Activated T-helper 2 cell treated with anti-CD3 and anti-CD28 coated beads, Interferon-gamma antibody, Interleukin-2, Interleukin-4, amounts not matched to agents 10 μg/mL and 5 μg/mL and 100 μg/mL, durations not matched to agents 14 hours and 24 hours and 36 hours (primary cell): ENCODE data around the gene MATK. TPM values are rescaled to one million over a fixed set of nuclear protein-coding genes. Genes with fewer than 3 reads are reported as not detected.
A peak's percentile ranks its signal among the peaks of the same experiment; 100 is the strongest.
"Not testable (repeated sequence)": the region's sequence is repeated elsewhere in the genome, so short reads cannot be mapped to it uniquely, and the experiment has no call there.

Source experiments
- DNase-seq: peaks from one replicate; pipeline ENCODE4 v3.0.0; 2021; ENCODE audit warnings: low spot score
- H3K27ac Mint-ChIP-seq: one replicate; pipeline ENCODE4 v1.8.0; 2021; ENCODE audit warnings: mixed read lengths
- H3K27me3 Mint-ChIP-seq: one replicate; pipeline ENCODE4 v1.8.0; 2021; ENCODE audit warnings: low read depth, mixed read lengths
- H3K36me3 Mint-ChIP-seq: one replicate; pipeline ENCODE4 v1.8.0; 2021; ENCODE audit warnings: low read depth, mixed read lengths
- H3K4me1 Mint-ChIP-seq: one replicate; pipeline ENCODE4 v1.8.0; 2021; ENCODE audit warnings: low read depth, mixed read lengths
- H3K4me3 Mint-ChIP-seq: one replicate; pipeline ENCODE4 v1.8.0; 2021; ENCODE audit warnings: low read depth, mild to moderate bottlenecking, moderate library complexity, mixed read lengths
- H3K9me3 Mint-ChIP-seq: one replicate; pipeline ENCODE4 v1.8.0; 2021; ENCODE audit warnings: mixed read lengths
- intact Hi-C: fragments of 100-400 bp; cut with micrococcal nuclease; formaldehyde crosslinking; loops from one replicate; pipeline ENCODE4 v1.15.1; 2023
- total RNA-seq: library from RNA; stranded (reverse); gene quantifications from 2 replicates; pipeline ENCODE4 v1.2.3, GENCODE V29; 2022

MATK gene
- total RNA-seq, 1 donor from 2014 or later: 25.4 TPM

GRCh38 chr19:3769494-3769893 is 16.7 kb downstream of the MATK start:
- H3K9me3 Mint-ChIP-seq: no peaks in the 10 kb centered on the region
- no peak overlapping the region for H3K27ac Mint-ChIP-seq
- H3K4me1 Mint-ChIP-seq: peaks cover 5% of the 10 kb centered on the region
- peaks cover 13% of the 10 kb centered on the region for H3K36me3 Mint-ChIP-seq
- no peaks in the 10 kb centered on the region for H3K27me3 Mint-ChIP-seq
- no peak for DNase-seq
- intact Hi-C loops: loop anchor here (10.0 kb wide), 2 partner anchors 215 to 415 kb away; partner anchors contain the start of genes ANKRD24, EEF2 and SIRT6
- H3K4me3 Mint-ChIP-seq: no peak overlapping the region

DNA sequence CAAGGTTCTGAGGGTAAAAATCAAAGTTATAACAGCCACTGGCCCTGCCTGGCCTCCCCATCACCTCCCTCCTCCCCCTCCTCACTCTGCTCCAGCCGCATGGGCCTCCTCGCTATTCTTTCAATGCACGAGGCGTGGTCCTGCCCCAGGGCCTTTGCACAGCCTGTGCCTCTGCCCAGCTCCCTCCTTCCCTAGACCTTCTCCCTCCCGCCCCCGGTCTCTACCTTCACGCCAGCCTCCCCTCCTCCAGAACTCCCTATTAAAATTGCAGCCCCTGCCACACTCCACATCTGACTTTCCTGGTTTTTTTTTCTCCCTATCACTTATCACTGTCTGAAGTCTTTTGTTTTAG is 17.5 kb downstream of the MATK start:
- no peak for DNase-seq
- H3K4me1 Mint-ChIP-seq: peaks cover 5% of the 10 kb centered on the region
- H3K9me3 Mint-ChIP-seq: no peaks in the 10 kb centered on the region
- H3K4me3 Mint-ChIP-seq: no peak overlapping the region
- peaks cover 13% of the 10 kb centered on the region for H3K36me3 Mint-ChIP-seq
- no peaks in the 10 kb centered on the region for H3K27me3 Mint-ChIP-seq
- intact Hi-C loops: loop anchor here (10.0 kb wide), 2 partner anchors 216 to 416 kb away; partner anchors contain the start of genes ANKRD24, EEF2 and SIRT6
- H3K27ac Mint-ChIP-seq: no peak overlapping the region

GRCh38 chr19:3768015-3768747 is 18.0 kb downstream of the MATK start:
- H3K36me3 Mint-ChIP-seq: peaks cover 15% of the 10 kb centered on the region
- H3K27ac Mint-ChIP-seq: no peak overlapping the region
- intact Hi-C loops: loop anchor here (10.0 kb wide), 2 partner anchors 217 to 417 kb away; partner anchors contain the start of genes ANKRD24, EEF2 and SIRT6
- peaks cover 7% of the 10 kb centered on the region for H3K4me1 Mint-ChIP-seq
- H3K9me3 Mint-ChIP-seq: no peaks in the 10 kb centered on the region
- no peak for DNase-seq
- no peak overlapping the region for H3K4me3 Mint-ChIP-seq
- no peaks in the 10 kb centered on the region for H3K27me3 Mint-ChIP-seq

GRCh38 chr19:3767050-3767449 is 19.1 kb downstream of the MATK start:
- peaks cover 11% of the 10 kb centered on the region for H3K4me1 Mint-ChIP-seq
- H3K9me3 Mint-ChIP-seq: no peaks in the 10 kb centered on the region
- H3K4me3 Mint-ChIP-seq: no peak overlapping the region
- intact Hi-C loops: loop anchor here (10.0 kb wide), 2 partner anchors 218 to 418 kb away; partner anchors contain the start of genes ANKRD24, EEF2 and SIRT6
- no peak for DNase-seq
- H3K36me3 Mint-ChIP-seq: peaks cover 19% of the 10 kb centered on the region
- no peak overlapping the region for H3K27ac Mint-ChIP-seq
- no peaks in the 10 kb centered on the region for H3K27me3 Mint-ChIP-seq

GRCh38 chr19:3766520-3766919 is 19.7 kb downstream of the MATK start:
- Mint-ChIP-seq H3K4me3 (no peak overlapping the region), H3K27ac (peak overlapping the region; percentile 9), H3K27me3 (no peaks in the 10 kb centered on the region), H3K36me3 (peaks cover 19% of the 10 kb centered on the region), H3K4me1 (peaks cover 16% of the 10 kb centered on the region), H3K9me3 (no peaks in the 10 kb centered on the region)
- intact Hi-C loops: loop anchor here (10.0 kb wide), 2 partner anchors 218 to 418 kb away; partner anchors contain the start of genes ANKRD24, EEF2 and SIRT6
- no peak for DNase-seq

- Mint-ChIP-seq H3K36me3 (peaks cover 25% of the 10 kb centered on the region), H3K4me1 (peaks cover 16% of the 10 kb centered on the region)
- H3K27me3 Mint-ChIP-seq, H3K4me3 Mint-ChIP-seq, H3K27ac Mint-ChIP-seq, H3K9me3 Mint-ChIP-seq, DNase-seq: not testable (repeated sequence)
- intact Hi-C loops: loop anchor here (10.0 kb wide), 2 partner anchors 219 to 419 kb away; partner anchors contain the start of genes ANKRD24, EEF2 and SIRT6
These were observed 20.4 kb downstream of the MATK start for GRCh38 chr19:3765757-3766156.

GRCh38 chr19:3765121-3765520 is 21.1 kb downstream of the MATK start:
- intact Hi-C loops: loop anchor here (10.0 kb wide), 2 partner anchors 220 to 420 kb away; partner anchors contain the start of genes ANKRD24, EEF2 and SIRT6

DNA sequence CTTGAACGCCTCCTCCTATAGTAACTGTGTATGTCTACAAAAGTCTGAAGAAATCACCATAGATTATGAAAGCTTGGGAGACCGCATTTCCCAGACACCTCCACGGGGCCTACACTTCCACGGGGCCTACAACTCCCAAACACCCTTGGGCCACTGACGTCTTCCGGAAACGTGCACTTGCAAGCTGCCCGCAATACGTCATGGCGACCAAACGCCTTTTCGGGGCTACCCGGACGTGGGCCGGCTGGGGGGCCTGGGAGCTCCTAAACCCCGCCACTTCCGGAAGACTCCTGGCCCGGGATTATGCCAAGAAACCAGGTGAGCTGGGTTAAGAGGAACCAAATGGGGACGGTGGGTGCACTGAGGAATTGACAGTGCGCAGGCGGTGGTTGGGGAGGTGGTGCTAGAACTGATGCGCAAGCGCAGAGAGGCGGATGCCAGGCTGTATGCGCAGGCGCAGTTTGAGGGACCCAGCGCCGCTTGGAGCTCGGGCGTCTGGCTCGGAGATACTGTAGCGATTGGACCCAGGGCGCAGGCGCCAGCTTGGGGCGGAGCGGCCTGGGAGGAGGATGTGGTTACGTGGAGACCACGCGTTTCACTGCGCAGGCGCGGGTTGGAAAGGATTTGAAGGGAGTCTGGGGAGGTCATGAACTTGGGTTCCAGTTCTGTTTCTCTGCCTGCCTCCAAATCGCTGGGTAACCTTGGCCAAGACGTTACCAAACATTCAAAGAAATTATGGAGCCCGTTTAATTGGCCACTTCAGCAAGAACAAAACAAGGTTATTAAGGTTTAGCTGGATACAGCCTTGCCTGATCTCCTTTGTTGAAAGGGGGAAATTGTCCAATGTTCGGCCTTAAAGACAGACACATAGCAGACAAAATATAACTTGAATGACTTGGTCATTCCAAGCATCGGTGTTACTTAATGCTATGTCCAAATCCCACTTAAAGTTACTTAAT is 23.4 kb downstream of the MATK start, which contains the start of gene MRPL54:
MRPL54 (plus strand) TSS at position 182 of the 959 bp plus-strand sequence; CDS start at position 201, 19 bp downstream.
- peak within 1 kb of the TSS; percentile 100 for H3K4me3 Mint-ChIP-seq
- H3K36me3 Mint-ChIP-seq: peaks cover 31% of the 10 kb centered on the region
- H3K4me1 Mint-ChIP-seq: peaks cover 16% of the 10 kb centered on the region
- peak within 1 kb of the TSS; percentile 99 for H3K27ac Mint-ChIP-seq
- peak; percentile 100 for DNase-seq
- intact Hi-C loops: loop anchor here (2.0 to 10.0 kb wide), 4 partner anchors 50 to 575 kb away; partner anchors contain the start of genes ANKRD24, EEF2, NCLN and SIRT6
- H3K9me3 Mint-ChIP-seq: no peaks in the 10 kb centered on the region
- no peaks in the 10 kb centered on the region for H3K27me3 Mint-ChIP-seq

More at GRCh38 chr19:3765121-3765520, 21.1 kb downstream of the MATK start:
- Mint-ChIP-seq H3K27me3 (no peaks in the 10 kb centered on the region), H3K4me3 (no peak overlapping the region), H3K27ac (no peak overlapping the region), H3K4me1 (peaks cover 16% of the 10 kb centered on the region), H3K36me3 (peaks cover 25% of the 10 kb centered on the region), H3K9me3 (no peaks in the 10 kb centered on the region)
- no peak for DNase-seq

DNA sequence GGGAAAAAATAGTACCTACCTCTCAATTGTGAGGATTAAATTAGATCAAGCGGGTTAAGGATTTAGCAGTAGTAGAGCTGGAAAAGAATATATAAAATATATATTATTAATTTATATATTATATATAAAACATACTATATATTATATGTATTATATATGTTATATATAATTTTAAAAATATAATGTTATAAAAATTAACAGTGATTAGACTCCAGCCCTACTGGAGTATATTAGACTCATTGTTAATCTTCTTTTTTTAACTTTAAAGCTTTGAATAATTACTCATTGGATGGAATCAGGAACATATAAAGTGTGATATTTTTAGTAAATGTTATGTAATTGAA is 24.1 kb downstream of the MATK start:
- peak overlapping the region; percentile 99 for H3K27ac Mint-ChIP-seq
- intact Hi-C loops: loop anchor here (2.0 to 10.0 kb wide), 4 partner anchors 51 to 575 kb away; partner anchors contain the start of genes ANKRD24, EEF2, NCLN and SIRT6
- peaks cover 16% of the 10 kb centered on the region for H3K4me1 Mint-ChIP-seq
- H3K4me3 Mint-ChIP-seq: peak overlapping the region; percentile 100
- no peaks in the 10 kb centered on the region for H3K9me3 Mint-ChIP-seq
- H3K27me3 Mint-ChIP-seq: no peaks in the 10 kb centered on the region
- H3K36me3 Mint-ChIP-seq: peaks cover 31% of the 10 kb centered on the region
- no peak for DNase-seq

DNA sequence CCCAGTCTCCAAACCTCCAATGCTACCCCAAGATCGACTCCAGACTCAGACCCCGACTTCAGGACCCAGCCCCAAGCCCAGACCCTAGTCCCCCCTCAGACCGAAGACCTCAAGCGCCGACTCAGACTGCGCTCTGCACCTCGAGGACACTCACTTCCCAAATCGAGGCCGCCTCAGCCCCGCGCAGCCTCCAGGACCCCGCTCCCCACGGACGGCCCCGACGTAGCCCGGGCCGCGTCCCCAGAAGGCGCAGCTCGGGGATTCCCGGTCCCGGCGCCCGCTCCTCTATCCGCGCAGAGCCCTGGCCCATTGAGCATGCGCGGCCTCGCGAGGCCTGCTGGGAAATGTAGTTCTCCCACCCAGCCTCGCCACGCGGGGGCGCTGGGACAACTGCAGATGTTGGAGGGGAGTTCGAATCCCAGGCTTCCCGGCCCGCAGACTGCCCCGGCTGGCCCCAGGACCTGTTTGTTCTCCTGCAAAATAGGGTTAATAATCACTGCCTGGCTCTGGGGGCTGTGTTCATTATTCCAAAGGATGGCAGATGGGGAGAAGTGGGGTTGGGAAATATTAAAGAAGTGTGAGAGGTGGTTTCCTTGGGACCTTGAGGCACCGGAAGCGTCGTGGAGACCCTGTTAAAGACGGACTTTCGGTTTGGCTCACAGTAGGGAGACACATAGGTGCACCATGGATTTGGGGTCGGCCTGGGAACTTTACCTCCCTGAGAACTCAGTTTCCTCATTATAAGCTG is 24.6 kb downstream of the MATK start, which contains the start of gene APBA3:
APBA3 (minus strand) TSS at position 311 of the 748 bp plus-strand sequence. CDS start 1,428 bp downstream, outside the sequence.
- Mint-ChIP-seq H3K27me3 (no peaks in the 10 kb centered on the region), H3K9me3 (no peaks in the 10 kb centered on the region), H3K4me1 (peaks cover 17% of the 10 kb centered on the region), H3K36me3 (peaks cover 31% of the 10 kb centered on the region), H3K27ac (peak within 1 kb of the TSS; percentile 99), H3K4me3 (peak within 1 kb of the TSS; percentile 100)
- intact Hi-C loops: loop anchor here (2.0 to 10.0 kb wide), 4 partner anchors 51 to 574 kb away; partner anchors contain the start of genes ANKRD24, EEF2, NCLN and SIRT6
- DNase-seq: peak; percentile 92

DNA sequence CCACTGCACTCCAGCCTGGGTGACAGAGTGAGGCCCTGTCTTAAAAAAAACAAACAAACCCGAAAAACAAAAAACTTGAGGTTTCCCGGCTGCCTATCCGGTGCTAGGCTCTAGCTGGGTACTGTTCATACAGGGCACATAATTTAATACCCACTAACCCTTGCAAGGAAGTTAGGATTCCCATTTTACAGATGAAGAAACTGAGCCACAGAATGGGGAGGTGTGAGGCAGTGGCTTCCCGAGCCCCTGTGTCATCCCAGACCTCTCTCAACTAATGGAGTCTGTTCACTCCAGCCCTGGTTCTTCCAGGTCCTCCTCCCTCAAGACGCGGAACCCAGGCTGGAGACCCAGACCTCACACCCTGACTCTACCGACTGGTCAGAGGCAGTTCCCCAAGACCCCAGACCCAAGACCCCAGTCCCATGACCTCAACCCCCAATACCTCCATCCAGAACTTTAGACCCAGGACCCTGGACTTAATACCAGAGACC is 25.3 kb downstream of the MATK start:
- peaks cover 28% of the 10 kb centered on the region for H3K36me3 Mint-ChIP-seq

More for the DNA sequence above, 25.3 kb downstream of the MATK start:
- Mint-ChIP-seq H3K27me3 (no peaks in the 10 kb centered on the region), H3K27ac (peak overlapping the region; percentile 95), H3K9me3 (no peaks in the 10 kb centered on the region), H3K4me1 (peaks cover 14% of the 10 kb centered on the region), H3K4me3 (peak overlapping the region; percentile 100)
- no peak for DNase-seq
- intact Hi-C loops: loop anchor here (5.0 to 10.0 kb wide), 3 partner anchors 224 to 574 kb away; partner anchors contain the start of genes ANKRD24, EEF2, NCLN and SIRT6
